ENCODE results near the gene B3GAT2.

B3GAT2 gene

GRCh38 chr6:70857387-70858077 lies 99.3 kb downstream of the B3GAT2 start:
- TF ChIP-seq CTCF (IDR thresholded peaks at IDR 0.05; ENCODE audit: low read depth, low read length), result no peak
- H3K4me3 ChIP-seq (ENCODE audit: low read depth, low read length), result no peak overlapping the region

- no peak for TF ChIP-seq CTCF (IDR thresholded peaks at IDR 0.05; ENCODE audit: low read depth, low read length)
- H3K4me3 ChIP-seq (ENCODE audit: low read depth, low read length), result no peak overlapping the region
Measured at GRCh38 chr6:70852667-70853246, 104.1 kb downstream of the B3GAT2 start.

- no peak overlapping the region for H3K4me3 ChIP-seq (ENCODE audit: low read depth, low read length)
- TF ChIP-seq CTCF (IDR thresholded peaks at IDR 0.05; ENCODE audit: low read depth, low read length), result no peak
Measured at GRCh38 chr6:70849348-70850069, 107.4 kb downstream of the B3GAT2 start.

- no peak for TF ChIP-seq CTCF (IDR thresholded peaks at IDR 0.05; ENCODE audit: low read depth, low read length)
- H3K4me3 ChIP-seq (ENCODE audit: low read depth, low read length), result no peak overlapping the region
Measured at GRCh38 chr6:70847106-70848084, 109.5 kb downstream of the B3GAT2 start.

- no peak for TF ChIP-seq CTCF (IDR thresholded peaks at IDR 0.05; ENCODE audit: low read depth, low read length)
- no peak overlapping the region for H3K4me3 ChIP-seq (ENCODE audit: low read depth, low read length)
Measured at GRCh38 chr6:70846207-70846835, 110.5 kb downstream of the B3GAT2 start.

- H3K4me3 ChIP-seq (ENCODE audit: low read depth, low read length), result no peak overlapping the region
- no peak for TF ChIP-seq CTCF (IDR thresholded peaks at IDR 0.05; ENCODE audit: low read depth, low read length)
Measured at GRCh38 chr6:70844301-70844700, 112.6 kb downstream of the B3GAT2 start.
